ENCODE results near the gene AP4S1.

DNA sequence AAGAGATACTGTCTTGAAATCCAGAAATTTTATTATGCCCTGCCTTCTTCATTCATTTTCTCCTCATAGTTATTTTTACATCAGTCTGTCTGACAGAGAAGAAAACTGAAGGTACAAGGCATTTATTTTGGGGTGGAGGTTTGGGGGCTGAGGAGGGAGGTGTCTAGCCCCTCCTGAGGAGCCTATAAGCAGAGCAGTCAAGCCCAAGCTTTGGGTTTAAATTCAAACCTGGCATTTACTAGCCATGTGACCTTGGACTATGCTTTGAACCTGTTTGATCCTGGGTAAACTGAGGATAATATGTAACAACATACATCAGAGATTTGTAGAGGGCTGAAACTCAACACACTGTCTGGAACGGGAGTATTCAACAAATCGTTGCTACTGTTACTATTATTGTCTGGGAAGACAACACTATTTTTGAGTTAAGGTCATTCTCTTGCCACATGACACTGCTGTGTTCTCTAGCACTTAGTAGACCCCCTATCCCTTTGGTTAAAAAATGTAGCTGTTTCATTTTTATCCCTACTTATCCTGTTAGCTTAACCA, 66.8 kb downstream of the AP4S1 start:
- TF ChIP-seq CTCF (IDR thresholded peaks at IDR 0.05), result no peak
- TF ChIP-seq, protein P1, sequence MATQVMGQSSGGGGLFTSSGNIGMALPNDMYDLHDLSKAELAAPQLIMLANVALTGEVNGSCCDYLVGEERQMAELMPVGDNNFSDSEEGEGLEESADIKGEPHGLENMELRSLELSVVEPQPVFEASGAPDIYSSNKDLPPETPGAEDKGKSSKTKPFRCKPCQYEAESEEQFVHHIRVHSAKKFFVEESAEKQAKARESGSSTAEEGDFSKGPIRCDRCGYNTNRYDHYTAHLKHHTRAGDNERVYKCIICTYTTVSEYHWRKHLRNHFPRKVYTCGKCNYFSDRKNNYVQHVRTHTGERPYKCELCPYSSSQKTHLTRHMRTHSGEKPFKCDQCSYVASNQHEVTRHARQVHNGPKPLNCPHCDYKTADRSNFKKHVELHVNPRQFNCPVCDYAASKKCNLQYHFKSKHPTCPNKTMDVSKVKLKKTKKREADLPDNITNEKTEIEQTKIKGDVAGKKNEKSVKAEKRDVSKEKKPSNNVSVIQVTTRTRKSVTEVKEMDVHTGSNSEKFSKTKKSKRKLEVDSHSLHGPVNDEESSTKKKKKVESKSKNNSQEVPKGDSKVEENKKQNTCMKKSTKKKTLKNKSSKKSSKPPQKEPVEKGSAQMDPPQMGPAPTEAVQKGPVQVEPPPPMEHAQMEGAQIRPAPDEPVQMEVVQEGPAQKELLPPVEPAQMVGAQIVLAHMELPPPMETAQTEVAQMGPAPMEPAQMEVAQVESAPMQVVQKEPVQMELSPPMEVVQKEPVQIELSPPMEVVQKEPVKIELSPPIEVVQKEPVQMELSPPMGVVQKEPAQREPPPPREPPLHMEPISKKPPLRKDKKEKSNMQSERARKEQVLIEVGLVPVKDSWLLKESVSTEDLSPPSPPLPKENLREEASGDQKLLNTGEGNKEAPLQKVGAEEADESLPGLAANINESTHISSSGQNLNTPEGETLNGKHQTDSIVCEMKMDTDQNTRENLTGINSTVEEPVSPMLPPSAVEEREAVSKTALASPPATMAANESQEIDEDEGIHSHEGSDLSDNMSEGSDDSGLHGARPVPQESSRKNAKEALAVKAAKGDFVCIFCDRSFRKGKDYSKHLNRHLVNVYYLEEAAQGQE (IDR thresholded peaks at IDR 0.05; ENCODE audit: insufficient read depth in 1 of 2, low read depth in 2 of 2, low read length in 1 of 2), result no peak
- TF ChIP-seq POLR2AphosphoS5 (IDR thresholded peaks at IDR 0.05; ENCODE audit: low read depth, low read length), result no peak

Data from Panc1 (cell line).